Peyer's patch (tissue), 4 donors: Measurements from ENCODE around the gene HOXB5. TPM values are rescaled to one million over a fixed set of nuclear protein-coding genes. Genes with fewer than 3 reads are reported as not detected.

Source experiments
- DNase-seq, 3 donors: peaks; one replicate each; pipeline ENCODE4 v3.0.0-alpha.2; 2017 to 2019
- H3K27ac ChIP-seq, 4 donors: fragments of 200-600 bp; sonication (generic); one replicate each; pipeline ENCODE4 v1.5.1; 2016 to 2019
- H3K27me3 ChIP-seq, 2 donors: fragments of 200-600 bp; sonication (generic); one replicate each; pipeline ENCODE4 v1.5.1; 2019
- H3K36me3 ChIP-seq, 3 donors: fragments of 200-600 bp; sonication (generic); one replicate each; pipeline ENCODE4 v1.5.1; 2016 to 2019
- H3K4me1 ChIP-seq, 4 donors: fragments of 200-600 bp; sonication (generic); one replicate each; pipeline ENCODE4 v1.5.1; 2016 to 2019
- H3K4me3 ChIP-seq, 4 donors: fragments of 200-600 bp; sonication (generic); 1 replicate in 3 of 4; 2 replicates in 1 of 4; pipeline ENCODE4 v1.5.1; 2016 to 2019; ENCODE audit warnings: mild to moderate bottlenecking in 1 of 4
- H3K9me3 ChIP-seq, 4 donors: fragments of 200-600 bp; sonication (generic); one replicate each; pipeline ENCODE4 v1.5.1; 2016 to 2019; ENCODE audit warnings: mild to moderate bottlenecking in 1 of 4
- POLR2A ChIP-seq, 2 donors: fragments of 450-650 bp; IDR thresholded peaks; one replicate each; pipeline ENCODE4 v1.5.1; 2017; ENCODE audit warnings: antibody characterized with exemption in 2 of 2, mild to moderate bottlenecking in 2 of 2, moderate library complexity in 2 of 2
- total RNA-seq, 4 donors: library from RNA; depleted of rRNA; stranded (reverse); fragments of >200 nt; gene quantifications; one replicate each; pipeline ENCODE4 v1.1.0, GENCODE V29; 2016
- TF ChIP-seq, protein P1 (sequence below), 6 experiments: fragments of 450-650 bp in 4 of 6; fragments of 200-600 bp in 2 of 6; sonication (generic) in 1 of 6; IDR thresholded peaks; one replicate each; pipeline ENCODE4 v1.5.1; 2017 to 2019; ENCODE audit warnings: antibody characterized with exemption in 6 of 6, mild to moderate bottlenecking in 3 of 6, moderate library complexity in 1 of 6

The HOXB5 gene
- total RNA-seq, 4 donors from 2014 or later, result 7.7 to 22.5 (median 15.0) TPM

- TF ChIP-seq, protein P1, sequence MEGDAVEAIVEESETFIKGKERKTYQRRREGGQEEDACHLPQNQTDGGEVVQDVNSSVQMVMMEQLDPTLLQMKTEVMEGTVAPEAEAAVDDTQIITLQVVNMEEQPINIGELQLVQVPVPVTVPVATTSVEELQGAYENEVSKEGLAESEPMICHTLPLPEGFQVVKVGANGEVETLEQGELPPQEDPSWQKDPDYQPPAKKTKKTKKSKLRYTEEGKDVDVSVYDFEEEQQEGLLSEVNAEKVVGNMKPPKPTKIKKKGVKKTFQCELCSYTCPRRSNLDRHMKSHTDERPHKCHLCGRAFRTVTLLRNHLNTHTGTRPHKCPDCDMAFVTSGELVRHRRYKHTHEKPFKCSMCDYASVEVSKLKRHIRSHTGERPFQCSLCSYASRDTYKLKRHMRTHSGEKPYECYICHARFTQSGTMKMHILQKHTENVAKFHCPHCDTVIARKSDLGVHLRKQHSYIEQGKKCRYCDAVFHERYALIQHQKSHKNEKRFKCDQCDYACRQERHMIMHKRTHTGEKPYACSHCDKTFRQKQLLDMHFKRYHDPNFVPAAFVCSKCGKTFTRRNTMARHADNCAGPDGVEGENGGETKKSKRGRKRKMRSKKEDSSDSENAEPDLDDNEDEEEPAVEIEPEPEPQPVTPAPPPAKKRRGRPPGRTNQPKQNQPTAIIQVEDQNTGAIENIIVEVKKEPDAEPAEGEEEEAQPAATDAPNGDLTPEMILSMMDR (IDR thresholded peaks at IDR 0.05), result no peak
- no peak for TF ChIP-seq POLR2A (IDR thresholded peaks at IDR 0.05)
- H3K9me3 ChIP-seq, result no peaks in the 10 kb centered on the region
- H3K27me3 ChIP-seq, result no peaks in the 10 kb centered on the region
- peaks cover 0 to 54% (median 4%) of the 10 kb centered on the region in 4 donors for H3K4me1 ChIP-seq
- DNase-seq, result no peak
- peak overlapping the region in 2 of 4 donors; percentile 20 to 34 for H3K4me3 ChIP-seq
- H3K27ac ChIP-seq, result peak overlapping the region; percentile 54 to 92 (median 67)
- peaks cover 0 to 16% (median 0%) of the 10 kb centered on the region in 3 donors for H3K36me3 ChIP-seq
Measured at GRCh38 chr17:48571024-48571818, 22.4 kb downstream of the HOXB5 start.

DNA sequence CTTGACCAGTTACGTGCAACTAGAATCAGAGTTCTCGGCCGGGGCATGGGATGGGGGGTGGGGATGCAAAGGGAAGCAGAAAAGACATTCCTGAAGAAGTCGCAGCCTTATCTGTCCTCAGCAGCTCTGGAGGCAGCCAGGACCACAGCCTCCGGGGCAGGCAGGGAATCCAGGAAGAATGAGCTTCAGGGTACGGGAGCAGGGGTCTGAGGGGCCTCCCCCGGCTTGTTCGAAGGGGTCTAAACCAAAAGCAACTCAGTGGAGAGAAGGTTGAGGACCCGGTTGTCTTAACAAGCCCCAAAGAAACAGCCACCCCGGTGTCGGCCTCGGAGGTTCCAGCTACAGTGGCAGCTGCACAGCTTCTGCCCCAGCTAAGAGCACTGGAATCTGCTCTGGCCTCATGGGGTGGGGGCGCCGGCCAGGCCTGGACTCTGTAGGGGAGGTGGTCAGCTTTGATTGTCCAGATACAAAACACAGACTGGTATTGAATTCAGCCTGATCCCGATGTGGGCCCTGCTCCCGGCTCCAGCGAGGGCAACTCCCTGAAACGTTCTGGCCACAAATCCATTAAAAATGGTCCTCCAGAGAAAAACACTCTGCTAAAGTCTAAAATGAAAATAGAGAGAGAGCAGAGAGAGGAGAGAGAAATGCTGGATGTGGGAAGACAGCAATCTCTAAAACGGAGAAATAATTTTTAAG, 23.1 kb downstream of the HOXB5 start:
- TF ChIP-seq, protein P1 (IDR thresholded peaks at IDR 0.05), result no peak
- TF ChIP-seq POLR2A (IDR thresholded peaks at IDR 0.05), result no peak
- peak in 1 of 3 donors; percentile 43 for DNase-seq
- peaks cover 0 to 12% (median 0%) of the 10 kb centered on the region in 3 donors for H3K36me3 ChIP-seq
- peak overlapping the region in 2 of 4 donors; percentile 20 to 34 for H3K4me3 ChIP-seq
- H3K4me1 ChIP-seq, result peaks cover 0 to 55% (median 2%) of the 10 kb centered on the region in 4 donors
- no peaks in the 10 kb centered on the region for H3K9me3 ChIP-seq
- H3K27me3 ChIP-seq, result no peaks in the 10 kb centered on the region
- peak overlapping the region; percentile 54 to 92 (median 67) for H3K27ac ChIP-seq

DNA sequence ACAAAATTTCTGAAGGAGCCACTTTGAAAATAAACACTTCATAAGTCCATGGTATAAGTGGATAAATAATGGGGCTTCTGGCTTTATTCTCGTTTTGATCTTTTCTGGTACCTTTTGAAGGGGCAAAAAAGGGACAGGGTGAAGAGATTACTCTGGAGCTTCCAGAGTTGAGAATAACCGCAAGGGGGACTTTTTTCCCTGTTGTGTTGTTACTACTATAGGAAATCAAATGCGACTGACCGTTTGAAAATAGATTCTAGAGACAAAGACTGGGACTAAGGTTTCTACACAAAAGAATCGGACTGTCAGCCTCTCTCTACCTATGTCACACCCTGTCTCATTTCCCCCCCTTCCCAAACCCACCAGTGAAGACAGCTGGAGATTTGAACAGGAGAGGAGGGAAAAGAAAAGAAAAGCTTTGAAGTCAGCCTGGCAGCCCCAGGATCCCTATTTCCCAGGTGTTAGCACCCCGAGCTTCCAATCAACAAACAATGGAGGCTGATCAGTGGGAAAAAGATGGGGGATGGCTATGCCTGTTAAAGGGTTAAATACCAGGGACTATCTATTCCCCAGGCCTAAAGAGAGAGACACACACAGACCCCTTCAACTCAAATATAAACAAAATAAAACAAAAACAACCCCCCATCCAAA, 23.8 kb downstream of the HOXB5 start:
- peaks cover 0 to 12% (median 0%) of the 10 kb centered on the region in 3 donors for H3K36me3 ChIP-seq
- H3K27ac ChIP-seq, result peak overlapping the region; percentile 54 to 92 (median 67)
- no peak for DNase-seq
- H3K27me3 ChIP-seq, result no peaks in the 10 kb centered on the region
- TF ChIP-seq POLR2A (IDR thresholded peaks at IDR 0.05), result no peak
- TF ChIP-seq, protein P1 (IDR thresholded peaks at IDR 0.05), result peak in 1 of 6 experiments; percentile 8
- H3K4me1 ChIP-seq, result peaks cover 0 to 60% (median 2%) of the 10 kb centered on the region in 4 donors
- no peaks in the 10 kb centered on the region for H3K9me3 ChIP-seq
- H3K4me3 ChIP-seq, result peak overlapping the region in 1 of 4 donors; percentile 34

DNA sequence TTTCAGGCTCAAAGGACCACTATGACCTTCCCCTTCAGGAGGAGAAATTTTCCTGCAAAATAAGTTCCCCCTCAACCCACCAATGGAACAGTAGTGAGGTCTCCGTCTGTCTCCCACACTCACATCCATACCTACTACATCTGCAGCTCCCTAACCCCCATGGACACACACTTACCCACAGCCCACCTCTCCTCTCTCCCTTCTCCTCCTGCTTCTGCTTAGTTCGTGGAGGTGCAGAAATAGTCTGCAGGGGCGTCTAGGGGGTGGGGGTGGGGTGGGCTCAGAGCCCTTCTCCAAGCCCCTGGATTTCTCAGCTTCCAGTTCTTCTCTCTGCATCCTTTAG, 24.4 kb downstream of the HOXB5 start:
- Histone ChIP-seq H3K4me1 (peaks cover 0 to 60% (median 2%) of the 10 kb centered on the region in 4 donors), H3K27ac (peak overlapping the region in 3 of 4 donors; percentile 55 to 92 (median 79)), H3K36me3 (peaks cover 0 to 12% (median 0%) of the 10 kb centered on the region in 3 donors), H3K27me3 (no peaks in the 10 kb centered on the region), H3K4me3 (peak overlapping the region in 1 of 4 donors; percentile 27), H3K9me3 (no peaks in the 10 kb centered on the region)
- no peak for DNase-seq
- TF ChIP-seq, protein P1 (IDR thresholded peaks at IDR 0.05), result no peak
- no peak for TF ChIP-seq POLR2A (IDR thresholded peaks at IDR 0.05)

DNA sequence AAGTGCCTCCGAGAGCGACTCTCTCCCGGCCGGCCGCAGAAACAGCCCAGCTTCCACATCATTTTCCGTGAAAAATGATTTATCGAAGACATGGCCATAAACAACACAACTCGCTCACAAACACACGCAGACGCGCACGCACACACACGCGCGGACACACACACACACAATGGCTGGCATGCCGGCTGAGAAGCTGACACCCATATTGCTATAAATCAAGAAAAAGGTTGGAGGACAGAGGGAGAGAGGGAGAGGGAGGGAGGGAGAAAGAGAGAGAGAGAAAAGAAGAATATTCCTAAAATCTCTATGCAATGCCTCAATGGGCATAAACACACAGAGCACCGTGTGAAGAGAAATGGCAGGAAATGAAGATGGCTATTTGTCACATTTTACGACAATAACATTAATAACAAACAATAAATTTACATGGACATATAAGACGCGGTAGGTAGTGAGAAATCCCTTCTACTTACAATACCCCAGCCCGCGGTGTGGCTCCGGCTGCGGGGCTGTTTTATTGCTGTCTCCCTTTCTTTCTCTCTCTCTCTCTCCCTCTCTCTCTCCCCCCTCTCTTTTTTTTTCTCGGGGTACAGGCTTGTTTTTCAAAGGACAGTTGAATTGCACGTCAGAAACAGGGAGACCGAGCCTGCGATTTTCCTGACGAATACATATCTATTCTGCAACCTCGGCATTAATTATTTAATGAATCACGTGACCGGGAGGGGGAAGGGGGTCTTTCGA, 24.9 kb downstream of the HOXB5 start:
- Histone ChIP-seq H3K4me1 (peaks cover 0 to 65% (median 2%) of the 10 kb centered on the region in 4 donors), H3K27me3 (no peaks in the 10 kb centered on the region), H3K27ac (peak overlapping the region in 3 of 4 donors; percentile 34 to 92 (median 79)), H3K36me3 (peaks cover 0 to 12% (median 0%) of the 10 kb centered on the region in 3 donors), H3K4me3 (peak overlapping the region in 2 of 4 donors; percentile 3 to 27), H3K9me3 (no peaks in the 10 kb centered on the region)
- peak in 1 of 3 donors; percentile 48 for DNase-seq
- TF ChIP-seq POLR2A (IDR thresholded peaks at IDR 0.05), result no peak
- TF ChIP-seq, protein P1 (IDR thresholded peaks at IDR 0.05), result no peak
